Tongue (tissue), 2 donors: Measurements from ENCODE around the gene ULBP3. TPM values are rescaled to one million over a fixed set of nuclear protein-coding genes. Genes with fewer than 3 reads are reported as not detected.

Experiments used
- DNase-seq: peaks from one replicate; pipeline ENCODE4 v3.0.0-alpha.2; 2015
- total RNA-seq: library from RNA; depleted of rRNA; stranded (reverse); fragments of >200 nt; gene quantifications from one replicate; pipeline ENCODE4 v1.2.3, GENCODE V29; 2014

Gene ULBP3
- 1.8 TPM for total RNA-seq

GRCh38 chr6:150068720-150069648, at the start of gene ULBP3:
Gene ULBP3 (minus strand): TSS chr6:150069121. CDS start chr6:150069066, 55 bp downstream.
- peak; percentile 95 for DNase-seq

GRCh38 chr6:150118627-150119026, 49.7 kb upstream of the ULBP3 start:
- peak; percentile 63 for DNase-seq

GRCh38 chr6:150118203-150118602, 49.3 kb upstream of the ULBP3 start:
- DNase-seq: peak; percentile 33

- DNase-seq: peak; percentile 38
Measured at GRCh38 chr6:150116200-150116800, 47.4 kb upstream of the ULBP3 start.

GRCh38 chr6:150115769-150116168, 46.8 kb upstream of the ULBP3 start:
- DNase-seq: no peak

- no peak for DNase-seq
Measured at GRCh38 chr6:150112233-150112632, 43.3 kb upstream of the ULBP3 start.

GRCh38 chr6:150102750-150103270, 33.9 kb upstream of the ULBP3 start:
- DNase-seq: no peak

- DNase-seq: no peak
Measured at GRCh38 chr6:150100745-150101144, 31.8 kb upstream of the ULBP3 start.

GRCh38 chr6:150099953-150100352, 31.0 kb upstream of the ULBP3 start:
- no peak for DNase-seq

GRCh38 chr6:150099546-150099945, 30.6 kb upstream of the ULBP3 start:
- no peak for DNase-seq

- no peak for DNase-seq
Measured at GRCh38 chr6:150098155-150098554, 29.2 kb upstream of the ULBP3 start.

- DNase-seq: no peak
Measured at GRCh38 chr6:150093397-150093796, 24.5 kb upstream of the ULBP3 start.

- peak; percentile 63 for DNase-seq
Measured at GRCh38 chr6:150091476-150091875, 22.6 kb upstream of the ULBP3 start.

GRCh38 chr6:150090328-150090727, 21.4 kb upstream of the ULBP3 start:
- no peak for DNase-seq

- DNase-seq: no peak
Measured at GRCh38 chr6:150088481-150089154, 19.7 kb upstream of the ULBP3 start.

- DNase-seq: no peak
Measured at GRCh38 chr6:150087336-150087735, 18.4 kb upstream of the ULBP3 start.

- no peak for DNase-seq
Measured at GRCh38 chr6:150086026-150086425, 17.1 kb upstream of the ULBP3 start.

GRCh38 chr6:150084426-150084825, 15.5 kb upstream of the ULBP3 start:
- DNase-seq: no peak

GRCh38 chr6:150083839-150084238, 14.9 kb upstream of the ULBP3 start:
- DNase-seq: no peak

GRCh38 chr6:150081702-150082101, 12.8 kb upstream of the ULBP3 start:
- no peak for DNase-seq

GRCh38 chr6:150079604-150080003, 10.7 kb upstream of the ULBP3 start:
- no peak for DNase-seq

GRCh38 chr6:150078788-150079187, 9.9 kb upstream of the ULBP3 start:
- no peak for DNase-seq
